Ovary (tissue), 9 donors: ENCODE measurements around the gene CD180. TPM values are rescaled to one million over a fixed set of nuclear protein-coding genes. Genes with fewer than 3 reads are reported as not detected.

Source experiments
- DNase-seq, 5 donors: peaks; one replicate each; pipeline ENCODE4 v3.0.0-alpha.2; 2019 to 2020
- H3K27ac ChIP-seq, 2 donors: fragments of 200-600 bp; one replicate each; pipeline versions ENCODE4 v1.5.1 to v1.8.0; 2019 to 2022
- H3K27me3 ChIP-seq: fragments of 200-600 bp; one replicate; pipeline ENCODE4 v1.8.0; 2022
- H3K36me3 ChIP-seq: fragments of 200-600 bp; sonication (generic); one replicate; pipeline ENCODE4 v1.5.1; 2019
- H3K4me1 ChIP-seq: one replicate; pipeline ENCODE4 v1.8.1; 2013; ENCODE audit warnings: mild to moderate bottlenecking, moderate library complexity; ENCODE audit not compliant: insufficient read depth
- H3K4me3 ChIP-seq: fragments of 200-600 bp; sonication (generic); one replicate; pipeline ENCODE4 v1.5.1; 2017
- H3K9me3 ChIP-seq, 2 donors: fragments of 200-600 bp in 1 of 2; sonication (generic) in 1 of 2; one replicate each; pipeline versions ENCODE4 v1.5.1 to v1.8.1; 2013 to 2019; ENCODE audit warnings: mild to moderate bottlenecking in 1 of 2, moderate library complexity in 1 of 2
- CTCF ChIP-seq, 3 donors: fragments of 450-650 bp in 2 of 3; fragments of 200-600 bp in 1 of 3; IDR thresholded peaks; one replicate each; pipeline versions ENCODE4 v1.5.1 to v1.8.0; 2016 to 2022; ENCODE audit warnings: antibody characterized with exemption in 3 of 3, mild to moderate bottlenecking in 1 of 3
- EP300 ChIP-seq: sonication (generic); formaldehyde crosslinking; IDR thresholded peaks from one replicate; pipeline ENCODE4 v1.6.1; 2017; ENCODE audit warnings: antibody characterized with exemption
- POLR2A ChIP-seq: fragments of 450-650 bp; IDR thresholded peaks from one replicate; pipeline ENCODE4 v1.6.1; 2017; ENCODE audit warnings: antibody characterized with exemption, mild to moderate bottlenecking, moderate library complexity
- WGBS, 3 donors: extraction: QIAGEN DNeasy Blood & Tissue Kit in 1 of 3; methylation state at CpG; one replicate each; pipeline versions ENCODE4 v1.1.5 to v1.1.7; 2013 to 2017; 5-methylcytosine and 5-hydroxymethylcytosine counted together
- intact Hi-C, 4 donors: fragments of 100-400 bp; cut with DNase I; formaldehyde crosslinking; loops; one replicate each; pipeline versions ENCODE4 v1.11.0 to v1.15.1; 2022 to 2023
- polyA plus RNA-seq, 2 donors: library from polyadenylated mRNA; stranded (reverse); fragments of 200-250 nt in 1 of 2; fragments of 350-450 nt in 1 of 2; fragmentation: Illumina TruSeq in 1 of 2; extraction: RNeasy Lipid Tissue Mini Kit (QIAGEN cat#74804) in 1 of 2; gene quantifications; one replicate each; pipeline ENCODE4 v1.2.3, GENCODE V29; 2013 to 2014
- total RNA-seq, 7 donors: library from RNA; depleted of rRNA in 2 of 7; stranded (reverse); fragments of >200 nt in 2 of 7; fragmentation: NEBNext Ultra II Directional in 3 of 7; extraction: Animal tissue kit (Norgen Biotek cat#: 25700) in 3 of 7; gene quantifications; one replicate each; pipeline versions ENCODE4 v1.1.0 to v1.2.4, GENCODE V29; 2016 to 2023
- donor health status: DM: no; HTN: no; CAD: no; lungs with moderate emphysema.
- donor health status: DM: no; HTN: no; CAD: no.
- donor health status: Bipolar disorder and iron deficiency.
- donor health status: DM: yes; HTN: yes; CAD: no.
- donor health status: DM: no; HTN: no; CAD: no.
- donor health status: DM: yes; HTN: yes; CAD: no.

Gene CD180
- total and polyA plus RNA-seq, 9 donors = 0.15 to 2.9 (median 0.30) TPM

- Histone ChIP-seq H3K27me3 (no peaks in the 10 kb centered on the region), H3K9me3 (no peaks in the 10 kb centered on the region), H3K4me1 (peaks cover 3% of the 10 kb centered on the region), H3K27ac (no peak overlapping the region), H3K36me3 (no peaks in the 10 kb centered on the region), H3K4me3 (no peak overlapping the region)
- no peak for TF ChIP-seq EP300
- no peak for TF ChIP-seq POLR2A
- intact Hi-C loops = loop anchor here in 1 of 4 donors (10.0 kb wide), 1 partner anchor 375 kb away; no protein-coding TSS in a partner anchor
- no peak for DNase-seq
- WGBS, 3 donors = 92 to 97% (median 94%) methylated on average over 1 of the region's 1 CpG
Observed at GRCh38 chr5:67189931-67190330, 6.7 kb downstream of the CD180 start.

- intact Hi-C loops = no loop called here
- Histone ChIP-seq H3K9me3 (no peaks in the 10 kb centered on the region), H3K27me3 (no peaks in the 10 kb centered on the region), H3K27ac (no peak overlapping the region), H3K4me3 (no peak overlapping the region), H3K36me3 (no peaks in the 10 kb centered on the region), H3K4me1 (peaks cover 3% of the 10 kb centered on the region)
- DNase-seq = no peak
- 96 to 98% (median 97%) methylated on average over 3 of the region's 3 CpGs for WGBS, 3 donors
- no peak for TF ChIP-seq EP300
- no peak for TF ChIP-seq CTCF (IDR thresholded peaks at IDR 0.05)
- TF ChIP-seq POLR2A = no peak
Observed at GRCh38 chr5:67189079-67189354, 7.6 kb downstream of the CD180 start.

GRCh38 chr5:67188274-67189078, 8.1 kb downstream of the CD180 start:
- H3K36me3 ChIP-seq = no peaks in the 10 kb centered on the region
- H3K27ac ChIP-seq = no peak overlapping the region
- no peaks in the 10 kb centered on the region for H3K9me3 ChIP-seq
- DNase-seq = no peak
- H3K4me3 ChIP-seq = no peak overlapping the region
- peaks cover 3% of the 10 kb centered on the region for H3K4me1 ChIP-seq
- no peak for TF ChIP-seq EP300
- TF ChIP-seq CTCF (IDR thresholded peaks at IDR 0.05) = no peak
- no peak for TF ChIP-seq POLR2A
- H3K27me3 ChIP-seq = no peaks in the 10 kb centered on the region
- intact Hi-C loops = no loop called here
- 76 to 84% (median 84%) methylated on average over 7 of the region's 7 CpGs for WGBS, 3 donors

GRCh38 chr5:67187006-67187715, 9.4 kb downstream of the CD180 start:
- intact Hi-C loops = no loop called here
- DNase-seq = no peak
- 11 to 14% (median 12%) methylated on average over 1 of the region's 1 CpG for WGBS, 3 donors
- H3K27ac ChIP-seq = no peak overlapping the region
- no peaks in the 10 kb centered on the region for H3K4me1 ChIP-seq
- no peaks in the 10 kb centered on the region for H3K27me3 ChIP-seq
- H3K4me3 ChIP-seq = no peak overlapping the region
- TF ChIP-seq CTCF (IDR thresholded peaks at IDR 0.05) (no peak), EP300 (no peak), POLR2A (no peak)
- H3K36me3 ChIP-seq = no peaks in the 10 kb centered on the region
- no peaks in the 10 kb centered on the region for H3K9me3 ChIP-seq

GRCh38 chr5:67183859-67184258, 12.7 kb downstream of the CD180 start:
- TF ChIP-seq POLR2A (no peak), EP300 (no peak), CTCF (IDR thresholded peaks at IDR 0.05) (no peak)
- intact Hi-C loops = loop anchor here in 1 of 4 donors (5.0 kb wide), 1 partner anchor 1478 kb away; no protein-coding TSS in a partner anchor
- Histone ChIP-seq H3K27ac (no peak overlapping the region), H3K4me3 (no peak overlapping the region), H3K4me1 (no peaks in the 10 kb centered on the region), H3K27me3 (no peaks in the 10 kb centered on the region), H3K36me3 (no peaks in the 10 kb centered on the region), H3K9me3 (no peaks in the 10 kb centered on the region)
- WGBS, 3 donors = 92 to 96% (median 94%) methylated on average over 3 of the region's 3 CpGs
- no peak for DNase-seq
